HEK293 (cell line): ENCODE results near the gene IL16.

ENCODE experiments used
- CTCF ChIA-PET: fragments of 350-600 bp; formaldehyde crosslinking; extraction: SDS; loops from one replicate; lab custom pipeline; 2021; ENCODE audit warnings: antibody characterized with exemption; lab: Yijun Ruan, JAX
- POLR2A ChIA-PET: fragments of 300-600 bp; formaldehyde crosslinking; extraction: SDS; loops from one replicate; lab custom pipeline; 2020; ENCODE audit warnings: antibody characterized with exemption, inconsistent platforms; lab: Yijun Ruan, JAX
- H3K27ac ChIP-seq: fragments of 200-500 bp; sonication (Bioruptor generic); 2 replicates; pipeline ENCODE4 v1.5.1; 2014; ENCODE audit warnings: low read depth, low read length, control low read depth, inconsistent platforms; ENCODE audit errors: extremely low read depth
- H3K36me3 ChIP-seq, 2 experiments: fragments of 200-500 bp in 1 of 2; sonication (Bioruptor generic) in 1 of 2; 1 replicate in 1 of 2; 2 replicates in 1 of 2; pipeline ENCODE4 v1.5.1; 2014 to 2017; ENCODE audit warnings: inconsistent platforms in 2 of 2, low read length in 2 of 2; ENCODE audit not compliant: control insufficient read depth in 2 of 2, insufficient read depth in 1 of 2
- H3K4me1 ChIP-seq: fragments of 200-500 bp; sonication (Bioruptor generic); 2 replicates; pipeline ENCODE4 v1.5.1; 2014; ENCODE audit warnings: mild to moderate bottlenecking, low read length, inconsistent platforms; ENCODE audit not compliant: control insufficient read depth, insufficient read depth
- H3K4me3 ChIP-seq: 2 replicates; pipeline ENCODE4 v1.5.1; 2011; ENCODE audit warnings: low read depth, mild to moderate bottlenecking, control low read depth, low read length, moderate library complexity
- H3K9me3 ChIP-seq: fragments of 200-500 bp; sonication (Bioruptor generic); 2 replicates; pipeline ENCODE4 v1.5.1; 2014; ENCODE audit warnings: low read depth, low read length, inconsistent platforms; ENCODE audit not compliant: control insufficient read depth, insufficient read depth
- CTCF ChIP-seq: fragments of 450-650 bp; formaldehyde crosslinking; IDR thresholded peaks from 2 replicates; pipeline ENCODE4 v1.5.1; 2016; ENCODE audit warnings: missing biosample characterization, missing genetic modification characterization
- GFI1B ChIP-seq: fragments of 450-650 bp; formaldehyde crosslinking; IDR thresholded peaks from 2 replicates; pipeline ENCODE4 v1.5.1; 2016; ENCODE audit warnings: missing biosample characterization, missing genetic modification characterization
- HOXD13 ChIP-seq: sonication (generic); formaldehyde crosslinking; IDR thresholded peaks from 2 replicates; pipeline ENCODE4 v1.8.0; 2022; ENCODE audit warnings: missing genetic modification reagents, borderline replicate concordance
- KLF9 ChIP-seq: fragments of 450-650 bp; formaldehyde crosslinking; IDR thresholded peaks from 2 replicates; pipeline ENCODE4 v1.5.1; 2016; ENCODE audit warnings: missing biosample characterization, missing genetic modification characterization, low read depth
- SALL2 ChIP-seq: fragments of 450-650 bp; formaldehyde crosslinking; IDR thresholded peaks from 2 replicates; pipeline ENCODE4 v1.5.0; 2017; ENCODE audit warnings: missing biosample characterization, mild to moderate bottlenecking, missing genetic modification characterization, borderline replicate concordance
- SCRT1 ChIP-seq: fragments of 450-650 bp; formaldehyde crosslinking; IDR thresholded peaks from 2 replicates; pipeline ENCODE4 v1.5.1; 2016; ENCODE audit warnings: missing biosample characterization, missing genetic modification characterization, borderline replicate concordance
- SP2 ChIP-seq: fragments of 450-650 bp; formaldehyde crosslinking; IDR thresholded peaks from 2 replicates; pipeline ENCODE4 v1.5.1; 2016; ENCODE audit warnings: missing biosample characterization, missing genetic modification characterization
- TCF7L2 ChIP-seq: IDR thresholded peaks from 2 replicates; pipeline ENCODE4 v1.6.1; 2011; ENCODE audit warnings: low read depth, mild to moderate bottlenecking, inconsistent platforms, low read length, moderate library complexity, borderline replicate concordance
- ZBTB1 ChIP-seq: fragments of 450-650 bp; formaldehyde crosslinking; IDR thresholded peaks from 2 replicates; pipeline ENCODE4 v1.5.1; 2016; ENCODE audit warnings: missing biosample characterization, missing genetic modification characterization
- ZBTB8A ChIP-seq: fragments of 450-650 bp; formaldehyde crosslinking; IDR thresholded peaks from 2 replicates; pipeline ENCODE4 v1.5.1; 2016; ENCODE audit warnings: missing biosample characterization, missing genetic modification characterization
- ZFP69B ChIP-seq: fragments of 450-650 bp; formaldehyde crosslinking; IDR thresholded peaks from 2 replicates; pipeline ENCODE4 v1.5.1; 2016; ENCODE audit warnings: missing biosample characterization, missing genetic modification characterization
- ZNF248 ChIP-seq: fragments of 450-650 bp; formaldehyde crosslinking; IDR thresholded peaks from 2 replicates; pipeline ENCODE4 v1.5.1; 2017; ENCODE audit warnings: missing biosample characterization, missing genetic modification characterization
- ZNF302 ChIP-seq: fragments of 450-650 bp; formaldehyde crosslinking; IDR thresholded peaks from 2 replicates; pipeline ENCODE4 v1.5.1; 2016; ENCODE audit warnings: missing biosample characterization, missing genetic modification characterization, low read depth
- ZNF311 ChIP-seq: fragments of 450-650 bp; formaldehyde crosslinking; IDR thresholded peaks from 2 replicates; pipeline ENCODE4 v1.5.1; 2017; ENCODE audit warnings: missing biosample characterization, missing genetic modification characterization, borderline replicate concordance
- ZNF398 ChIP-seq: fragments of 450-650 bp; formaldehyde crosslinking; IDR thresholded peaks from 2 replicates; pipeline ENCODE4 v1.5.1; 2017; ENCODE audit warnings: missing biosample characterization, missing genetic modification characterization
- ZNF555 ChIP-seq: fragments of 450-650 bp; formaldehyde crosslinking; conservative IDR thresholded peaks from 2 replicates; pipeline ENCODE4 v1.5.1; 2017; ENCODE audit warnings: missing biosample characterization, mild to moderate bottlenecking, missing genetic modification characterization, inconsistent platforms
- ZNF645 ChIP-seq: fragments of 450-650 bp; formaldehyde crosslinking; IDR thresholded peaks from 2 replicates; pipeline ENCODE4; 2016; ENCODE audit warnings: missing biosample characterization, missing genetic modification characterization
- ZNF76 ChIP-seq: fragments of 450-650 bp; formaldehyde crosslinking; IDR thresholded peaks from 2 replicates; pipeline ENCODE4; 2016; ENCODE audit warnings: low read depth, missing biosample characterization, missing genetic modification characterization, borderline replicate concordance
- ZSCAN30 ChIP-seq: fragments of 450-650 bp; IDR thresholded peaks from 2 replicates; pipeline ENCODE4 v1.5.1; 2018; ENCODE audit warnings: missing biosample characterization, mild to moderate bottlenecking, missing genetic modification characterization, moderate library complexity

IL16 gene

GRCh38 chr15:81261172-81261811 lies 64.6 kb downstream of the IL16 start:
- H3K27ac ChIP-seq, result no peak overlapping the region
- CTCF ChIA-PET, result interaction anchor here (1.0 to 13.7 kb wide), 6 partner anchors 14 to 284 kb away, joined by 3 to 530 read pairs (median 7); no protein-coding TSS in a partner anchor
- H3K9me3 ChIP-seq, result no peaks in the 10 kb centered on the region
- POLR2A ChIA-PET, result no interaction called here
- no peak overlapping the region for H3K4me3 ChIP-seq
- H3K4me1 ChIP-seq, result no peaks in the 10 kb centered on the region
- no peaks in the 10 kb centered on the region for H3K36me3 ChIP-seq
- TF ChIP-seq ZNF248 (tag by site-specific recombination) (no peak), GFI1B (tag by site-specific recombination) (no peak), HOXD13 (CRISPR knock-in tag) (no peak), ZNF398 (tag by site-specific recombination) (no peak)

GRCh38 chr15:81263477-81263876 lies 66.8 kb downstream of the IL16 start:
- TF ChIP-seq ZNF555 (tag by site-specific recombination), result no peak
- no peak for TF ChIP-seq ZNF302 (tag by site-specific recombination)
- no peak for TF ChIP-seq ZNF76 (tag by site-specific recombination)
- no peak for TF ChIP-seq ZFP69B
- TF ChIP-seq CTCF, result no peak
- no peak for TF ChIP-seq SALL2 (tag by site-specific recombination)
- no peak for TF ChIP-seq ZNF311 (tag by site-specific recombination)
- TF ChIP-seq ZNF645 (tag by site-specific recombination), result no peak
- no peak for TF ChIP-seq SCRT1 (tag by site-specific recombination)
- no peak for TF ChIP-seq KLF9 (tag by site-specific recombination)
- TF ChIP-seq SP2 (tag by site-specific recombination), result no peak
- TF ChIP-seq ZSCAN30 (tag by site-specific recombination), result no peak
- TF ChIP-seq TCF7L2, result no peak
- TF ChIP-seq ZBTB1, result no peak
- no peak for TF ChIP-seq ZBTB8A (tag by site-specific recombination)
- TF ChIP-seq, all 188 proteins: peak for 0
- H3K27ac ChIP-seq, result no peak overlapping the region
- H3K9me3 ChIP-seq, result no peaks in the 10 kb centered on the region
- H3K36me3 ChIP-seq, result no peaks in the 10 kb centered on the region
- CTCF ChIA-PET, result interaction anchor here (0.6 to 13.7 kb wide), 15 partner anchors 9 to 286 kb away, joined by 3 to 530 read pairs (median 4); no protein-coding TSS in a partner anchor
- no peaks in the 10 kb centered on the region for H3K4me1 ChIP-seq
- POLR2A ChIA-PET, result no interaction called here
- H3K4me3 ChIP-seq, result no peak overlapping the region
